Caco-2 (cell line): Measurements from ENCODE around the gene IDI1. TPM values are rescaled to one million over a fixed set of nuclear protein-coding genes. Genes with fewer than 3 reads are reported as not detected.

Source experiments
- BruUV-seq: library from RNA; stranded (reverse); fragments of 400-500 nt; replicated peaks from 2 replicates; lab custom pipeline; 2021; lab: Mats Ljungman, UMichigan
- CTCF ChIA-PET: fragments of 300-600 bp; sonication (Branson Sonifier 250); formaldehyde crosslinking; loops from one replicate; lab custom pipeline; 2022; ENCODE audit warnings: antibody characterized with exemption; lab: Charles Lee
- POLR2A ChIA-PET: fragments of 300-600 bp; sonication (Branson Sonifier 250); formaldehyde crosslinking; loops from one replicate; lab custom pipeline; 2022; ENCODE audit warnings: antibody characterized with exemption; lab: Charles Lee
- DNase-seq, 2 experiments: peaks; one replicate each; pipeline versions ENCODE4 v3.0.0 to v3.0.0-alpha.2; 2020 to 2022
- H3K27me3 ChIP-seq: replicated peaks from 2 replicates; pipeline ENCODE4 v1.6.0; 2011; ENCODE audit warnings: low read length; ENCODE audit not compliant: control insufficient read depth, insufficient read depth
- H3K36me3 ChIP-seq: 2 replicates; pipeline ENCODE4 v1.5.1; 2011; ENCODE audit warnings: low read length; ENCODE audit not compliant: control insufficient read depth, insufficient read depth
- H3K4me1 ChIP-seq: fragments of 250-450 bp; sonication (Bioruptor Pico); 2 replicates; pipeline ENCODE4 v1.5.1; 2020; ENCODE audit warnings: mild to moderate bottlenecking
- H3K4me3 ChIP-seq: 2 replicates; pipeline ENCODE4 v1.5.1; 2011; ENCODE audit warnings: low read depth, mild to moderate bottlenecking, control low read depth, low read length
- H3K9me3 ChIP-seq: fragments of 250-450 bp; sonication (Bioruptor Pico); 2 replicates; pipeline ENCODE4 v1.5.1; 2020; ENCODE audit warnings: mild to moderate bottlenecking, moderate library complexity
- H3K27ac Mint-ChIP-seq: one replicate; pipeline ENCODE4 v1.8.0; 2022; ENCODE audit warnings: mixed read lengths; ENCODE audit not compliant: unreplicated experiment
- H3K27me3 Mint-ChIP-seq: one replicate; pipeline ENCODE4 v1.8.0; 2022; ENCODE audit warnings: mixed read lengths; ENCODE audit not compliant: insufficient read depth, unreplicated experiment
- H3K36me3 Mint-ChIP-seq: one replicate; pipeline ENCODE4 v1.8.0; 2022; ENCODE audit warnings: mild to moderate bottlenecking, mixed read lengths; ENCODE audit not compliant: insufficient read depth, unreplicated experiment
- H3K4me1 Mint-ChIP-seq: one replicate; pipeline ENCODE4 v1.8.0; 2022; ENCODE audit warnings: low read depth, mixed read lengths; ENCODE audit not compliant: unreplicated experiment
- H3K4me3 Mint-ChIP-seq: one replicate; pipeline ENCODE4 v1.8.0; 2022; ENCODE audit warnings: mild to moderate bottlenecking, moderate library complexity, mixed read lengths; ENCODE audit not compliant: unreplicated experiment
- H3K9me3 Mint-ChIP-seq: one replicate; pipeline ENCODE4 v1.8.0; 2022; ENCODE audit warnings: mixed read lengths; ENCODE audit not compliant: unreplicated experiment
- intact Hi-C: fragments of 100-400 bp; cut with micrococcal nuclease; formaldehyde crosslinking; loops from one replicate; pipeline ENCODE4 v1.10.0; 2022; ENCODE audit not compliant: unreplicated experiment
- total RNA-seq: library from RNA; stranded (reverse); gene quantifications from 2 replicates; pipeline ENCODE4 v1.2.3, GENCODE V29; 2022
- TF ChIP-seq, protein P1 (sequence below), 2 experiments: fragments of 200-600 bp in 1 of 2; IDR thresholded peaks; 1 replicate in 1 of 2; 2 replicates in 1 of 2; pipeline versions ENCODE4 v1.5.1 to v1.8.0; 2011 to 2022; ENCODE audit warnings: antibody characterized with exemption in 1 of 2, control low read depth in 1 of 2, inconsistent platforms in 1 of 2, low read depth in 1 of 2, low read length in 1 of 2, mild to moderate bottlenecking in 1 of 2, moderate library complexity in 1 of 2; ENCODE audit not compliant: insufficient read depth in 1 of 2, severe bottlenecking in 1 of 2, unreplicated experiment in 1 of 2

Gene IDI1
- total RNA-seq, 1 experiment from 2014 or later: 133 TPM

GRCh38 chr10:1050145-1050544, 1.2 kb upstream of the IDI1 start:
- peaks cover 20% of the 10 kb centered on the region for H3K4me1 Mint-ChIP-seq
- no peaks in the 10 kb centered on the region for H3K27me3 ChIP-seq
- H3K9me3 ChIP-seq: no peaks in the 10 kb centered on the region
- H3K36me3 Mint-ChIP-seq: peaks cover 88% of the 10 kb centered on the region
- H3K4me3 Mint-ChIP-seq: peak overlapping the region; percentile 99
- DNase-seq: peak in 1 of 2 experiments; percentile 58
- H3K27ac Mint-ChIP-seq: peak overlapping the region; percentile 96
- ChIA-PET CTCF (no interaction called here), POLR2A (interaction anchor here (1.0 to 3.5 kb wide), 4 partner anchors 15 to 63 kb away, joined by 3 to 73 read pairs (median 8); partner anchors contain the start of gene GTPBP4)
- intact Hi-C loops: no loop called here
- TF ChIP-seq, protein P1, sequence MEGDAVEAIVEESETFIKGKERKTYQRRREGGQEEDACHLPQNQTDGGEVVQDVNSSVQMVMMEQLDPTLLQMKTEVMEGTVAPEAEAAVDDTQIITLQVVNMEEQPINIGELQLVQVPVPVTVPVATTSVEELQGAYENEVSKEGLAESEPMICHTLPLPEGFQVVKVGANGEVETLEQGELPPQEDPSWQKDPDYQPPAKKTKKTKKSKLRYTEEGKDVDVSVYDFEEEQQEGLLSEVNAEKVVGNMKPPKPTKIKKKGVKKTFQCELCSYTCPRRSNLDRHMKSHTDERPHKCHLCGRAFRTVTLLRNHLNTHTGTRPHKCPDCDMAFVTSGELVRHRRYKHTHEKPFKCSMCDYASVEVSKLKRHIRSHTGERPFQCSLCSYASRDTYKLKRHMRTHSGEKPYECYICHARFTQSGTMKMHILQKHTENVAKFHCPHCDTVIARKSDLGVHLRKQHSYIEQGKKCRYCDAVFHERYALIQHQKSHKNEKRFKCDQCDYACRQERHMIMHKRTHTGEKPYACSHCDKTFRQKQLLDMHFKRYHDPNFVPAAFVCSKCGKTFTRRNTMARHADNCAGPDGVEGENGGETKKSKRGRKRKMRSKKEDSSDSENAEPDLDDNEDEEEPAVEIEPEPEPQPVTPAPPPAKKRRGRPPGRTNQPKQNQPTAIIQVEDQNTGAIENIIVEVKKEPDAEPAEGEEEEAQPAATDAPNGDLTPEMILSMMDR (IDR thresholded peaks at IDR 0.05; ENCODE audit: insufficient read depth in 1 of 2, low read depth in 1 of 2, low read length in 1 of 2, severe bottlenecking in 1 of 2, unreplicated experiment in 1 of 2): no peak
- H3K4me1 ChIP-seq: peaks cover 19% of the 10 kb centered on the region
- no peaks in the 10 kb centered on the region for H3K9me3 Mint-ChIP-seq
- peak overlapping the region; percentile 80 for H3K4me3 ChIP-seq
- peaks cover 3% of the 10 kb centered on the region; the same call in 1 of the 2 replicates for H3K36me3 ChIP-seq
- no peaks in the 10 kb centered on the region for H3K27me3 Mint-ChIP-seq
- no TSS peak for BruUV-seq

GRCh38 chr10:1049425-1049958, 573 bp upstream of the IDI1 start:
- H3K4me1 Mint-ChIP-seq: peaks cover 26% of the 10 kb centered on the region
- DNase-seq: no peak
- TF ChIP-seq, protein P1 (IDR thresholded peaks at IDR 0.05; ENCODE audit: insufficient read depth in 1 of 2, low read depth in 1 of 2, low read length in 1 of 2, severe bottlenecking in 1 of 2, unreplicated experiment in 1 of 2): no peak
- H3K9me3 Mint-ChIP-seq: no peaks in the 10 kb centered on the region
- ChIA-PET POLR2A (interaction anchor here (0.6 to 3.5 kb wide), 25 partner anchors 11 to 503 kb away, joined by 3 to 73 read pairs (median 4); partner anchors contain the start of genes GTPBP4 and LARP4B), CTCF (interaction anchor here (0.6 to 1.5 kb wide), 5 partner anchors 10 to 242 kb away, joined by 3 to 7 read pairs (median 3); no protein-coding TSS in a partner anchor)
- H3K27ac Mint-ChIP-seq: peak overlapping the region; percentile 96
- no peaks in the 10 kb centered on the region for H3K27me3 Mint-ChIP-seq
- Histone ChIP-seq H3K9me3 (no peaks in the 10 kb centered on the region), H3K36me3 (peaks cover 3% of the 10 kb centered on the region; the same call in 1 of the 2 replicates), H3K4me1 (peaks cover 13% of the 10 kb centered on the region; the same call in 1 of the 2 replicates), H3K27me3 (no peaks in the 10 kb centered on the region), H3K4me3 (peak overlapping the region; percentile 80)
- H3K36me3 Mint-ChIP-seq: peaks cover 88% of the 10 kb centered on the region
- H3K4me3 Mint-ChIP-seq: peak overlapping the region; percentile 99
- no TSS peak for BruUV-seq
- intact Hi-C loops: loop anchor here (1.0 to 2.0 kb wide), 3 partner anchors 25 to 119 kb away; no protein-coding TSS in a partner anchor

- TF ChIP-seq, protein P1 (IDR thresholded peaks at IDR 0.05; ENCODE audit: insufficient read depth in 1 of 2, low read depth in 1 of 2, low read length in 1 of 2, severe bottlenecking in 1 of 2, unreplicated experiment in 1 of 2): no peak
- intact Hi-C loops: loop anchor here (2.0 kb wide), 1 partner anchor 26 kb away; no protein-coding TSS in a partner anchor
Measured at GRCh38 chr10:1048349-1048731, 579 bp downstream of the IDI1 start.

More at GRCh38 chr10:1048349-1048731, 579 bp downstream of the IDI1 start:
- H3K9me3 ChIP-seq: no peaks in the 10 kb centered on the region
- H3K36me3 ChIP-seq: peaks cover 4% of the 10 kb centered on the region; the same call in 1 of the 2 replicates
- H3K4me1 Mint-ChIP-seq: peaks cover 31% of the 10 kb centered on the region
- no peak for DNase-seq
- no peaks in the 10 kb centered on the region for H3K27me3 Mint-ChIP-seq
- H3K27me3 ChIP-seq: no peaks in the 10 kb centered on the region
- no peaks in the 10 kb centered on the region for H3K9me3 Mint-ChIP-seq
- peak overlapping the region; percentile 99 for H3K4me3 Mint-ChIP-seq
- ChIA-PET POLR2A (interaction anchor here (0.6 to 3.5 kb wide), 13 partner anchors 14 to 501 kb away, joined by 3 to 73 read pairs (median 9); partner anchors contain the start of genes GTPBP4 and LARP4B), CTCF (interaction anchor here (0.5 to 1.5 kb wide), 2 partner anchors 62 to 233 kb away, joined by 3 to 7 read pairs; no protein-coding TSS in a partner anchor)
- peaks cover 86% of the 10 kb centered on the region for H3K36me3 Mint-ChIP-seq
- H3K27ac Mint-ChIP-seq: peak overlapping the region; percentile 96
- H3K4me1 ChIP-seq: peaks cover 8% of the 10 kb centered on the region; the same call in 1 of the 2 replicates
- peak overlapping the region; percentile 80 for H3K4me3 ChIP-seq
- TSS peak; percentile 60 for BruUV-seq
